GM21717 (cell line): ENCODE data around the gene MYRIP.
"Not testable (repeated sequence)": the region's sequence is repeated elsewhere in the genome, so short reads cannot be mapped to it uniquely, and the experiment has no call there.

ENCODE experiments used
- ATAC-seq: cut with Tn5 transposase; IDR thresholded peaks from one replicate; pipeline ENCODE4 v1.9.1; 2021; ENCODE audit warnings: mild to moderate bottlenecking, moderate library complexity; ENCODE audit not compliant: unreplicated experiment

Gene MYRIP

GRCh38 chr3:40078590-40078989, 269.2 kb downstream of the MYRIP start:
- no peak for ATAC-seq

- no peak for ATAC-seq
These were observed 269.9 kb downstream of the MYRIP start for GRCh38 chr3:40079203-40079846.

GRCh38 chr3:40079847-40080240, 270.4 kb downstream of the MYRIP start:
- no peak for ATAC-seq

- no peak for ATAC-seq
These were observed 273.7 kb downstream of the MYRIP start for GRCh38 chr3:40083066-40083465.

GRCh38 chr3:40084424-40084823, 275.0 kb downstream of the MYRIP start:
- ATAC-seq, result not testable (repeated sequence)

GRCh38 chr3:40086890-40087883, 277.8 kb downstream of the MYRIP start:
- no peak for ATAC-seq

- no peak for ATAC-seq
These were observed 279.2 kb downstream of the MYRIP start for GRCh38 chr3:40088527-40089170.

GRCh38 chr3:40096661-40097111, 287.3 kb downstream of the MYRIP start:
- no peak for ATAC-seq

- ATAC-seq, result no peak
These were observed 288.0 kb downstream of the MYRIP start for GRCh38 chr3:40097131-40098117.

- ATAC-seq, result no peak
These were observed 288.9 kb downstream of the MYRIP start for GRCh38 chr3:40098261-40098759.

- ATAC-seq, result no peak
These were observed 290.5 kb downstream of the MYRIP start for GRCh38 chr3:40099871-40100270.

- ATAC-seq, result no peak
These were observed 292.8 kb downstream of the MYRIP start for GRCh38 chr3:40102182-40102581.

- ATAC-seq, result no peak
These were observed 294.4 kb downstream of the MYRIP start for GRCh38 chr3:40103829-40104228.

GRCh38 chr3:40104441-40104840, 295.0 kb downstream of the MYRIP start:
- ATAC-seq, result no peak

GRCh38 chr3:40108643-40109042, 299.2 kb downstream of the MYRIP start:
- ATAC-seq, result no peak

GRCh38 chr3:40109641-40110490, 300.5 kb downstream of the MYRIP start:
- ATAC-seq, result no peak

GRCh38 chr3:40116478-40117177, 307.2 kb downstream of the MYRIP start:
- ATAC-seq, result no peak

- no peak for ATAC-seq
These were observed 308.7 kb downstream of the MYRIP start for GRCh38 chr3:40118091-40118490.
